CD4-positive, alpha-beta T cell treated with Interleukin-6 for 4 hours (primary cell): ENCODE data around the gene FAHD2A.
"Not testable (repeated sequence)": the region's sequence is repeated elsewhere in the genome, so short reads cannot be mapped to it uniquely, and the experiment has no call there.

Source experiments
- DNase-seq: peaks from one replicate; pipeline ENCODE4 v3.0.0-alpha.2; 2020; ENCODE audit warnings: mixed read lengths

Gene FAHD2A, protein sequence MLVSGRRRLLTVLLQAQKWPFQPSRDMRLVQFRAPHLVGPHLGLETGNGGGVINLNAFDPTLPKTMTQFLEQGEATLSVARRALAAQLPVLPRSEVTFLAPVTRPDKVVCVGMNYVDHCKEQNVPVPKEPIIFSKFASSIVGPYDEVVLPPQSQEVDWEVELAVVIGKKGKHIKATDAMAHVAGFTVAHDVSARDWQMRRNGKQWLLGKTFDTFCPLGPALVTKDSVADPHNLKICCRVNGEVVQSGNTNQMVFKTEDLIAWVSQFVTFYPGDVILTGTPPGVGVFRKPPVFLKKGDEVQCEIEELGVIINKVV

DNA sequence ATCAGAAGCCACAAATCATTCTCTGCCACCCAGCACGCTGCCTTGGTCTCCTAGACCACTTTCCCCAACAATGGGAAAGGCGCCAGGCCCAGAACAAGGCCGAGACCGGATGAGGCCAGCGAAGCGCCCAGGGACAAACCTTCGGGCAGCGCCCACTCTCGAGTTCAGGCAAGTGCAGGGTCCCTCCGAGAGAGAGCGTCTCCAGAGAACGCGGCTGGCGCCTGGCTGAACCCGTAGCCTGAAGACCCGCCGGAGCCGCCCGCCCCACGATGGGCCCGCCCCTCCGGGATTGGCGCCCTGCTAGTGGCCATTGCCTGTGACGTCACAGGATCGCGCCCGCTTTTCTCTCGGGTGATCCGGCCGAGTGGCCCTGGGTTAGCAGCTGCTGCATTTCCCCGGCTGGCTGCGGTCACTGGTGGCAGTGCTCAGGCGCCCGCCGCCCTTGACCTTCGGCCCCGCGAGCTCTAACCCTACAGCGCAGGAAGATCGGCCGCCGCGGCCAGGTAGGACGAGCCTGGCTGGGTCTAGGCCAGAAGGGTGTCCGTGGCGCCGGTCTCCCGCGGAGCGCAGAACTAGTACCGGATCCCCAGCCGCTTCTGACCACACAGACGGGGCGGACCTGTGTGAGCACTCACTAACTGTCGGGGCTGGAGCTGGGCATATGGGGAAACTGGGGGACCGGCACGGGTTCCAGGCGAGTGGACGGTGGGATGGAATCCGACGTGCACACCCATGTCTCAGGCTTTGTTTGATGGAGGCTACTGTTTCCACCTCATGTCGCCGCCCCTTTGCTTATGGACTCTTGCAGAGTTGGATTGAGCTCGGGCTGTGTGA, at the start of gene FAHD2A:
Gene FAHD2A, plus strand, starts transcription at position 339 of the 834 bp plus-strand sequence. CDS start 2,851 bp downstream, outside the sequence.
- peak; percentile 96 for DNase-seq

DNA sequence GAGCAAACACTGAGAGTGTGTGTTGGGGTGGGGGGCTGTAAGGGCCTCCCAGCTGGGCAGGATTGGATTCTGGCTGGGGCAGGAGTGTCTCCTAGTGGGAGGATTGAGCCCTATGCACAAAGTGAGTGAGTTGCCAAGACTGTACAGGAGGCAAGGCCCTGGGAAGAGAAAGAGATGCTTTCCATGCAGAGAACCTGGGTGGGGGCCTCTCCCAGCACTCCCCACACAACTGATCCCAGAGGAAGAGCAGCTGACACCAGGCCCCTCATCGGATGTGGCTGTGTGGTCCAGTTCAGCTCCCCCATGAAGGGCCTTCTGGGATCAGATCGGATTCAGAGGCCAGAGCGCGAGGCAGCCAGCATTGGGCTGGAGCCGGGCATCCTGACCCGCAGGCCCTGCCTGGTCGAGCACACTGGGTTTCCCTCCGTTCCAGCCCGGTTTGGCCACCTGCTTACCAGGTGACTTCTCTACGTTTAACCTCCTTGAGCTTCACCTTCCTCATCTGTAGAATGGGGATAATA, 49.4 kb upstream of the FAHD2A start:
- DNase-seq = no peak

DNA sequence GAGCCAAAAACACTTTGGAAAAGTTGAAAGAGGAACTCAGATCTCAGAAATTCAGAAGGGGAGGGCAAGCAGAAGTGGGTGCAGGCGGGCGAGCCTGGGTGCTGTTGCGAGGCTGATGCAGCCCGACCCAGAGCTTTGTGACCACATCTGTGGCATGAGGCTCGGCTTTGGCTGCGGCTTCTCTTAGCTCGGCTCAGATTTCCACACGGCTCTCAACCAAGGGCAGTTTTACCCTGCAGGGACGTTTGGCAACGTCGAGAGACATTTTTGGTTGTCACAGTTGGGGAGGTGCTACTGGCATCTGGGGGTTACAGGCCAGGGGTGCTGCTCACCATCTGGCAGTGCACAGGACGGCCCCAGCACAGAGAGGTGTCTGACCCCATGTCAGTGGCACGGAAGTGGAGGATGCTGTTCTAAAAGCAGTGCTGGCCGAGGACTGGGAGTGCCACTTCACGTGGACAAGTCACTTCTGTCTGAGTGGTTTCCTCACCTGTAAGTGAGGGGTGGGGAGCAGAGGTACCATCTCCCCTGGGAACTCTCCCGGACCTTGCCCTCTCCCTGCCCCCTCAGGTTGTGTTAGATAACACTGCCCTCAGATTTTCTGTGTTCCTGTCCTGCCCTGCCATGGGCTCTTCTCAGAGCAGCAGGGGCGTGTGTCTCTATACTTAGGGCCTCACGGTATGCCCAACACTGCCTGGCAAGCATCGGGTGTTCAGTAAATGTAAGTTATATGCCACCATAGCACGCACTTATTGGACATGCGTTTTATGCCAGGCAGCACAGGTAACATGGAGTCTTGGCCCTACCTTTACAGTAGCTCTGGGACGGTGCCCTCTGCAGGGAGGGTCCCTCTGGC, 48.7 kb upstream of the FAHD2A start:
- DNase-seq = no peak

DNA sequence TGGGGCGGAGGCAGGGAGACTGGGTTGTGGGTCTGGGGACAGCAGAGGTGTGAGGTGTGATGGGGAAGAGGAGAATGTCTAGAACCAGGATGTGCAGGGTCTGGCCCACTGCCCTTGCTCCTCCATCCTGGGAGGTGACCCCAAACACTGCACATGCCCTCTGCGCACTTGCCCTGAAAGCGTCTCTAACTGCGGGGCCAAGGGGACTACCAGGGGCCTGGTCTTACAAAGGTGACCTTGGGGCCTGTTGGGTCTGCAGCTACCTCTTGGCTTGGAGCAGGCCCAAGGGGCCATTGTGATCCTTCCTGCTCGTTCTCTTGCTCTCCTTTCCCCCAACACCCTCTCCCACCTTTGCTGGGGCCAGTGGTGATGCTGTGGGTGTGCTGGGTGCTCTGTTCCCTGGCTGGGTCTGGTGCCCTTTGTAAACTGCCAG, 48.0 kb upstream of the FAHD2A start:
- no peak for DNase-seq

DNA sequence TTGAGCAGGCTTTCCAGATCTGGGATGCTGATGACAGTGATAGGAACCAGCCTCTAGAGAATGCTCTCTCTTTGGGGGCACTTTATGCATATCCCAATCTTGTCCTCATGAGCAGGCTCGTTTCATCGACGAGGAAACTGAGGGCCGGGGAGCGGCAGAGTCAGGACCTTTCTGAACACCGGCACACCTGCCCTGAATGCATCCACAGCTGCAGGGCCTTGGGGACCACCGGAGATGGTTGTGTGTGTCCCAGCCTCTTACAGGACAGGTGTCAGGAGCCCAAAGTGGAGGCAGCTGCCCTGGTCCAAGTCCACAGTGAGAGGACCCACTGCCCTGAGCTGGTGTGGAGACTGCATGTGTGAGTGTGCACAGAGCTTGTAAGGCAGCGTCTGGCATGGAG, 47.6 kb upstream of the FAHD2A start:
- no peak for DNase-seq

DNA sequence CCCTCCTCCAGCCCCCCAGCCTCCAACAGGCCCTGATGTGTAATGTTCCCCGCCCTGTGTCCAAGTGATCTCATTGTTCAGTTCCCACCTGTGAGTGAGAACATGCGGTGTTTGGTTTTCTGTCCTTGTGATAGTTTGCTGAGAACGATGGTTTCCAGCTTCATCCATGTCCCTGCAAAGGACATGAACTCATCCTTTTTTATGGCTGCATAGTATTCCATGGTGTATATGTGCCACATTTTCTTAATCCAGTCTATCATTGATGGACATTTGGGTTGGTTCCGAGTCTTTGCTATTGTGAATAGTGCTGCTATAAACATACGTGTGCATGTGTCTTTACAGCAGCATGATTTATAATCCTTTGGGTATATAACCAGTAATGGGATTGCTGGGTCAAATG, 47.0 kb upstream of the FAHD2A start:
- not testable (repeated sequence) for DNase-seq

DNA sequence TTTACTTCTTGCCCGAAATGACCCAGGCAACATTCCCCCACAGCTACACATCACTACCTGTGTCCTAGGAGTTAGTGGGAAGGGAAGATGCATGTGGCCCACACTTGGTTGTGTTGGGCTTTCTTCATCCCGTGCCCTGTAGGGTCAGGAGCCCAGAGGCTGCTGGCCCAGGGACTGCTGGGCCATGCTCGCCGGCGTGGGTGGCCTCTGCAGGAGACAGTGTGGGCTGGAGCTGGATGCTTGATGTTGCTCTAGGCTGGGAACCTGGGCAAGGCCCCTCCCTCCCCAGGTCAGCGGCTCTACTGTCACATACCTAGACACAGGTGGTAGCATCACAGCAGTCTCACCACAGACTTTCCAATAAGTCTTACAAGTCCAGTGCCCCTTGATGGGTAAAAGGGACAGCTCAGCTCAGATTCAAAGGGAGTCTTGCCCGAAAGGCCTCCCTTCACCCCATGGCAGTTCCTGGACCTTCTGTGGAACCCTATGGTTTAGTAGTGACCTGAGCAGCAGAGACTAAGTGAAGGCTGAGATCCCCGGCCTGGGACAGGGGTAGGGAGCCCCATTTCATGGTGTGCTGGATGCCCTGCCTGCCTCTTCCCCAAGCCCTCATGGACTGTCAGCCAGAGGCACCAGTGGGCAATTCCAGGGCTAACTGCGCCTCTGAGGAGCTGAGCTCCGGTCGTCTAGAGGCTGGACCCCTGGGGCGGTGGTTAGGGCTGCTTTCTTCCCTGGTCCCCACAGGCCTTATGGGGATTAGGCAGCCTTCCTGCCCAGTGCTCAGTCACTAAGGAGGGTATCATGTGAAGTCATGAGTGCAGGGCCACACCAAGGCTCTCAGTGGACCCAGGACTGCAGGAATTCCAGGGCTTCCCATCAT, 45.4 kb upstream of the FAHD2A start:
- DNase-seq = no peak

DNA sequence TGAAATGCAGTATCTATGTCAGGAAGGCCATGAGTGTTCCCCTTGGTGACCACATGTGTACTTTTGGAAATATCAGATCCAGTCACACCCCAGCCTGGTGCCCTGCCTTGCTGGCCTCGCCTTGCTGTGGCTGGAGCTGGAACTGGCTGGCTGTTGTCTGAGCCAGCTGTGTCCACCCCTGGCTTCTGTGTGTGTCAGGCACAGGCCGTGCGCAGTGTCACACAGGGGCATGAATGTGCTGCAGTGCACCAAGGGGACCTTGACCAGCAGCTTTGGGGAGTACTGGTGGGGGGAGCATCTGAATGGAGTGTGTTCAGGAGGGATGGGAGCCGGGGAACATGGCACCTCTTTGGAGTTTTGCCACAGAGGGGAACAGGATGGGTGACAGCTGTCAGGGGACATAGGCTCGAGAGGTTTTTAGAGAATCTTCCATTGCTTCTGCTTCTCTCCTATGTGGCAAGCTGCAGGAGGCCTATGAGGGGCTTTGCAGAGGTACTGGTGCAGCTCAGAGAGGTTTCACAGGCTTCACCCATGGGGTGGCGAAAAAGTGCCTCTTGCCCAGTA, 44.7 kb upstream of the FAHD2A start:
- DNase-seq = no peak

DNA sequence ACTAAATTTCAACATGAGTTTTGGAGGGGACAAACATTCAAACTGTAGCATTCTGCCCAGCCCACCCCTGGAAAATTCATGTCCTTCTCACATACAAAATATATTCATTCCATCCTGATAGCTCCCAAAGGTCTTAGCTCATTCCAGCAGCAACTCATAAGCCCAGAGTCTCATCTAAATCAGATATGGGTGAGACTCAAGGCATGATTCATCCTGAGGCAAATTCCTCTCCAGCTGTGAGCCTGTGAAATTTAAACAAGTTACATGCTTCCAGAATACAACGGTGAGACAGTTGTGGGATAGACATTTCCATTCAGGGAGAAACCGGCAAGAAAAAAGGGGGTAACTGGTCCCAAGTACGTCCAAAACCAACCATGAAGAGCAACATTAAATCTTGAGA, 43.5 kb upstream of the FAHD2A start:
- no peak for DNase-seq

DNA sequence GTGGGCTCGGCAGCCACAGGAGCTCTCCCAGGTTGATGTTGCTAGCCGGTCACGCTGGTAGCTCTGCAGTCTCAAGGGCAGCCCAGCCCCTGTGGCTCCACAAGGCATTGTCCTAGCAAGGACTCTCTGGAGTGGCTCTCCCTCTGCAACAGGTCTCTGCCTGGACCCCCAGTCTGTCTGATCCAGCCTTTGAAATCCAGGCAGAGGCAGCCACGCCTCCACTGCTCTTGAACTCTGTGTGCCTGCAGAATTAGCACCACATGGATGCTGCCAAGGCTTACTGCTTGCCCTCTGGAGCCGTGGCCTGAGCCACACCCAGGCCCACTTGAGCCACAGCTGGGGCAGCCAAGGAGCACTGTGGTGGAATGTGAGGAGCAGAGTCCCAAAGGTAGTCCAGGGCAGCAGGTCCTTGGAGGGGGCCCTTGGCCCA, 43.0 kb upstream of the FAHD2A start:
- no peak for DNase-seq

DNA sequence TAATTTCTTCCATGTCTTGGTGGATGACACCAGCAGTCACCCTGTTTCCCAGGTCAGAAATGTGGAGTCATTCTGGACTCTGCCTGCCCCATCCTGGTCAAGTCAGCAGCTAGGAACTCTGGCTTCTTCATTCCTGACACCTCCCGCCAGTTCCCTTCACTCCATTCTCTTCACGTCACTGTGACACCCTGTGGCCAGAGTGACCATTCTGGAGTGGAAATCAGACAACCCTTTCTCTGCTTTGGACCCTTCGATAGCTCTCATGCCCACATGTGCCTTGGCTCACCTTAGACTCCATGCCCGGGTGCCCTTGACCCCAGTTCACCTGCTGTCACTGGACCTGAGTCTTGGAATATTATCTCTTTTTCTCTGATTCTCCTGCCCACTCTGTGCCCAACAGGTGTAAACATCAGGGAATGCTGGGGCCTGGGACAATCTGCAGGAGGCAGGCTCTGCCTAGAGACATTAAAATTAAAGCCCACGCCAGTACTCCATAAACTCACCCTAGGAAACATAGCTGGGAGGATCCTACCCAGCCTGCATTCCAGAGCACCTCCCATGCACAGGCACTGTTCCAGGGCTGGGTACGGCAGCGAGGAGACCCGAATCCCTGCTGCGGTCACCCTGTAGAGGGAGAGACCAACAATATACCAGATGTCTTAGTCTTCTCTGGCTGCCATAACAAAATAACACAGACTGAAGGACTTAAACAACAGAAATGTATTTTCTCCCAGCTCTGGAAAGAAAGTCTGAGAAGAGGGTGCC, 41.1 kb upstream of the FAHD2A start:
- no peak for DNase-seq

DNA sequence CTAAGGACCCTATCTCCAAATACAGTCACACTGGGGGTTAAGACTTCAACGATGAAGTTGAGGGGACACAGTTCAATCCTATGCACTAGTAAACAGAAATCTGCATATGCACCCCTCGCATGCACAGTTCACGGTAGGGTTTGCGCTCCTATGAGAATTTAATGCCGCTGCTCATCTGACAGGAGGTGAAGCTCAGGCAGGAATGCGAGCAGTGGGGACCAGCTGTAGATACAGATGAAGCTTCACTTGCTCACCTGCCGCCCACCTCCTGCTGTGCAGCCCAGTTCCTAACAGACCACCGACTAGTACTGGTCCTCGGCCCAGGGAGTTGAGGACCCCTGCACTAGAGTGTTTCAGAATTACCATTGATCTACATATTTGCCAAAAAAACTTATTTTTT, 40.0 kb upstream of the FAHD2A start:
- no peak for DNase-seq

DNA sequence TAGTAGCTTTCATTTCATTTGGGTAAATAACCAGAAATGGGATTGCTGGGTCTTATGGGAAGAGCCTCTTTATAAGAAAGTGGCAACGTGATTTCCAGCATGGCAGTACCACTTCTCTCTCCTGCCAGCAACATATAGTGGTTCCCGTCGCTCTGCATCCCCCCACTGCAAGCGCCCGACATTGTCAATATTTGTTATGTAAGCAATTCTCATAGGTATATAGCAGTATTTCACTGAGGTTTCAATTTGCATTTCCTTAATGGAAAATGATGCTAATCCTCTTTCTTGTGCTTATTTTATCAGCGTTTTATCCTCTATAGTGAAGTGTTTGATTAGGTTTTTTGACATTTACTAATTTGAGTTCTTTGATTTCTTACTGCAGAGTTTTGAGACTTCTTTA, 36.0 kb upstream of the FAHD2A start:
- no peak for DNase-seq

DNA sequence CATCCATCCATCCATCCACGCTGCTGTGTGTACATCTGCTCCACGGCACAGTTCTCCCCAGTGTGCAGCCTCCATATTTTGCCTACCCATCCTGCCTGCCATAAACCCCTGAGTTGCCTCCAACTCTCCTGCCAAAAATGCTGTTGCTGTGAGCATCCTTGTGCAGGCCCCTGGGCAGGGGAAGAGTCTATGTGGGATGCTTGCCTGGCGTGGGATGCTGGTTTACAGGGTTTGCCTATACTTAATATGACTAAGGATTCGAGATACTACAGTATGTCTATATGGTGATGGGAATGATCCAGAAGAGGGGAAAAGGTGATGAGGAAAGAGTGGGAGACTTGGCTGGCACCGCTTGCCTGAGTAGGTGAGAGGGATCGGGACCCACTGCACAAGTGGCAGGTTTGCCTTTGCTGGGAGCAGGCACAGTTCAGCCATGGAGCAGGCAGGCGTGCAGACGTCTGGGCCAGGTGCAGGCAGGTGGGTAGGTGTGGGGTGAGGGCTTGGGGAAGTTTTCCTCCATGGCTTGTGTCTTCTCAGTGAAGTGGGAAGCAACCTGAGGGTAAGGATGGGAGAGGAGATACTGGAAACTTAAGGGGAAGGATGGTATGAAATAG, 30.2 kb upstream of the FAHD2A start:
- no peak for DNase-seq

DNA sequence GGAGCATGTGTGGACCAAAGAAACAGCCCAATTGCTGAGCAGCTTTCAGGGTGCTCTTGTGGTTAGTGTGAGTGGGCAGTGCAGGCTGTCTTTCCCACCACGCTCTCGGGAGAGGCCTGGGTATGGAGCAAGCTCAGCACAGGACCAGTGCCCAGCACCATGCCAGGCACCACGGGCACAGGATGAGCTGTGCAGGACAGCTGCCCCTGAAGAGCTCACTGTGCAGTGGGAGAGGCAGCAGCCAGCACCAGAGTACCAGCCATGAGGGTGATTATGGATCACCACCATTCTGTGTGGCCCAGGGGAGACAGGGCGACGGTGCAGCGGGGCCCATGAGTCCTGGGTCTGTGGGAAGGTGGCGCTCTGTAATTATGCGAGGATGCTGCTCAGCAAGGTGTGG, 29.7 kb upstream of the FAHD2A start:
- no peak for DNase-seq

DNA sequence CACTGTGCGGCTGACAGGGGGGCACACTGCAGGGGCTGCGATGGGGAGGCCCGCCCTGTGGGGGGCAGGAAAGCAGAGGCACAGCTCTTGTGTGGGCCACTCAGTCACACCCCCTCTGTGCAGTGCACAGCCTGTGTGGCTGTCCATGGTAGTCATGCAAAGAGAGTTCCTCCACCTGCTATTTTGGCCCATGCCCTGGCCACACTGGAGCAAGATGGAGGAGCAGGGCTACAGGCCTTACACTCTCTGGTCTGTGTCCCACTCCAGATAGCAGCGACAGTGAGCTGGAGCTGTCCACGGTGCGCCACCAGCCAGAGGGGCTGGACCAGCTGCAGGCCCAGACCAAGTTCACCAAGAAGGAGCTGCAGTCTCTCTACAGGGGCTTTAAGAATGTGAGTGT, 28.5 kb upstream of the FAHD2A start:
- no peak for DNase-seq

DNA sequence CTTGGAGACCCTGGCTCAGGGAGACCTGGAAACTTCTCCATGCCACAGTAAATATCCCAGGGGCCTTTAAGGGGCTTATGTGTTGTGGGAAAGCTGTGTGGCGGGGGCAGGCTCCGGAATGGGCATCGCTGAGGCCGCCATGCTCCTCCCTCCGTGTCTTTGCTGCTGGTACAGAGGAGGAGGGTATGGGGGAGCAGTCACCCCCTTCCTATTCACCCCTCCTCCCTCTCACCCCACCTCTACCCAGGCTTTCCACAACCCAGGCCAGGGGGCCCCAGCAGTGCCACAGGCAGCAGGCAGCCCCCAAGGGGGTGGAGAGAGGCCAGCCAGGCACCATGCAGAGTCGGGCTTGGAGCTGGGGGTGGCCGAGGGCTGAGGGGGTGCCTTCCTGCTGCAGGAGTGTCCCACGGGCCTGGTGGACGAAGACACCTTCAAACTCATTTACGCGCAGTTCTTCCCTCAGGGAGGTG, 28.0 kb upstream of the FAHD2A start:
- DNase-seq = no peak

DNA sequence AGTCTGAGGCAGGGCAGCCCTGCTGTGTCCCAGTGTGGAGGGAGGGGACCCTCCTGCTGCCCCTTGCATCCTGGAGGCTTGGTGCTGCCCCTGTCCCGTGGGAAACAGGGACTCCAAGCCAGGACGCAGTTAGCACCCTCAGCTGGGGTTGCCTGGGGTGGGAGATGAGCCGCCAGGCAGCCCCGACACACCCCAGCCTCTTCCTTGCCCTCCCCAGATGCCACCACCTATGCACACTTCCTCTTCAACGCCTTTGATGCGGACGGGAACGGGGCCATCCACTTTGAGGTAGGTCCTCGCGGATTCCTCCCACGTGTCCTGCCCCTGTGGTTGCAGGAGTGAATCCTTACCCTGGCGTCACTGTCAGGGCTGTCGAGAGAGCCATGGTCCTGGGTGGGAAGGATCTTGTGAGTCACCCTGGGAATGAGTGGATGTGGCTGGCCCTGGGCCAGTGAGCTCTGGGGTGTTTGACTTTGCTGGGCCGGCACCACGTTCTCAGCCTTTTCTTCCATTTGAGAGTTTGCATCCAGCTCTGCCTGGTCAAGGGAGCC, 27.5 kb upstream of the FAHD2A start:
- no peak for DNase-seq

DNA sequence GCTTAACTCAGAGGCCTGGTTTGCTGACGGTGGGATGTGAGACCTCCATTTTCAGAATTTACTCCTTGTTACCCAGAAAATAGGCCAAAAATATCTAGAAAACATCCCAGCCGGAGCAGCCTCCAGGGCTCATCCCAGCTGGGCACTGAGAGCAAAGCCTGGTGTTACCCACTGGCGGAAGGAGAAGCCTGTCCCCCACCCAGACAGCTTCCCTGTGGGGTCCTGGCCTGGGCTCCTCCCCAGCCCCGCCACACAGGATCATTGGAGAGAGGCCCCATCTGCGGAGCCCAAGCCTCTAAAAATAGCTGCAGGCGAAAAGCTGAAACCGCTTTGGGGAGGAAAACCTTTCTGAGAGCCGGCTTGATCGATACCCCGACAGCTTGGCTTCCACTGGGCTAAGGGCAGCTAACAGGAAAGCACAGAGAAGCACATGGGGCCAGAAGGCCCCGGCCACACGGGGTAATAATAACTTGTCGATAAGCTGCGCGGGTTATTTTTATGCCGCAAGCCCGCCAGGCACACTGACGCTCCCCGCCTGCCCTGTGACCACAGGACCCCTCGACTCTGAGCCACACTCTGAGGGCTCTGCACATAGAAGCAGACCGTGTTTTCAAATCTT, 26.9 kb upstream of the FAHD2A start:
- no peak for DNase-seq
